OCI-LY1 (cell line): ENCODE data around the gene TRIM14.

Source experiments
- CTCF ChIP-seq: fragments of 200-600 bp; sonication (generic), shearing (Covaris generic); IDR thresholded peaks from 2 replicates; pipeline ENCODE4 v1.5.1; 2017; ENCODE audit warnings: mild to moderate bottlenecking, antibody characterized with exemption, low read length, moderate library complexity, mixed read lengths
- EZH2 ChIP-seq: fragments of 200-600 bp; sonication (generic), shearing (Covaris generic); IDR thresholded peaks from 2 replicates; pipeline ENCODE4 v1.8.0; 2017; ENCODE audit warnings: borderline replicate concordance, mixed run types, mild to moderate bottlenecking, antibody characterized with exemption, low read length, moderate library complexity, mixed read lengths

GRCh38 chr9:98150721-98151120, 31.7 kb upstream of the TRIM14 start:
- TF ChIP-seq CTCF (no peak), EZH2 (no peak)
